Adrenal gland (tissue), 12 donors: ENCODE measurements around the gene DUSP1. TPM values are rescaled to one million over a fixed set of nuclear protein-coding genes. Genes with fewer than 3 reads are reported as not detected.

Experiments used
- DNase-seq, 7 donors: peaks; one replicate each; pipeline ENCODE4 v3.0.0-alpha.2; 2019 to 2020
- H3K27ac ChIP-seq, 5 donors: fragments of 200-600 bp; sonication (generic) in 4 of 5; 1 replicate in 3 of 5; 2 replicates in 2 of 5; pipeline versions ENCODE4 v1.5.1 to v1.8.0; 2016 to 2020; ENCODE audit warnings: mild to moderate bottlenecking in 1 of 5
- H3K27me3 ChIP-seq: fragments of 200-600 bp; 2 replicates; pipeline ENCODE4 v1.8.0; 2021
- H3K36me3 ChIP-seq, 2 donors: fragments of 200-600 bp; replicated peaks in 1 of 2; 1 replicate in 1 of 2; 2 replicates in 1 of 2; pipeline versions ENCODE4 v1.5.1 to v1.8.0; 2018 to 2022
- H3K4me1 ChIP-seq, 2 donors: fragments of 200-600 bp; replicated peaks in 1 of 2; 1 replicate in 1 of 2; 2 replicates in 1 of 2; pipeline versions ENCODE4 v1.5.1 to v1.8.0; 2018 to 2021
- H3K4me3 ChIP-seq, 4 donors: fragments of 200-600 bp; sonication (generic) in 3 of 4; one replicate each; pipeline ENCODE4 v1.5.1; 2016 to 2018
- H3K9me3 ChIP-seq, 3 donors: fragments of 200-600 bp; sonication (generic) in 1 of 3; replicated peaks in 1 of 3; 1 replicate in 2 of 3; 2 replicates in 1 of 3; pipeline versions ENCODE4 v1.5.1 to v1.8.0; 2016 to 2021
- POLR2A ChIP-seq, 2 donors: fragments of 450-650 bp; IDR thresholded peaks; one replicate each; pipeline ENCODE4 v1.6.1; 2017; ENCODE audit warnings: antibody characterized with exemption in 2 of 2, mild to moderate bottlenecking in 2 of 2, moderate library complexity in 1 of 2
- WGBS, 4 donors: extraction: QIAGEN DNeasy Blood & Tissue Kit in 2 of 4; methylation state at CpG; one replicate each; pipeline versions ENCODE4 v1.1.5 to v1.1.7; 2013 to 2017; 5-methylcytosine and 5-hydroxymethylcytosine counted together
- intact Hi-C, 2 donors: fragments of 100-400 bp; cut with DNase I; formaldehyde crosslinking; loops; one replicate each; pipeline versions ENCODE4 v1.14.1 to v1.15.0; 2022 to 2023
- polyA plus RNA-seq, 3 donors: library from polyadenylated mRNA; stranded (reverse); fragments of 200-250 nt in 2 of 3; fragments of 350-450 nt in 1 of 3; fragmentation: Illumina TruSeq in 1 of 3; extraction: RNeasy Lipid Tissue Mini Kit (QIAGEN cat#74804) in 1 of 3; gene quantifications; one replicate each; pipeline ENCODE4 v1.2.3, GENCODE V29; 2013 to 2014
- total RNA-seq, 9 donors: library from RNA; depleted of rRNA in 4 of 9; stranded (reverse); fragments of >200 nt in 4 of 9; fragments of 120-200 nt in 1 of 9; fragmentation: NEBNext Ultra II Directional in 1 of 9; extraction: Animal tissue kit (Norgen Biotek cat#: 25700) in 1 of 9; gene quantifications; one replicate each; pipeline versions ENCODE4 v1.1.0 to v1.2.4, GENCODE V29; 2013 to 2023
- TF ChIP-seq, protein P1 (sequence below), 6 experiments: fragments of 450-650 bp in 4 of 6; fragments of 200-600 bp in 2 of 6; sonication (generic) in 1 of 6; IDR thresholded peaks; 1 replicate in 5 of 6; 2 replicates in 1 of 6; pipeline versions ENCODE4 v1.5.1 to v1.8.0; 2016 to 2021; ENCODE audit warnings: antibody characterized with exemption in 6 of 6, mild to moderate bottlenecking in 2 of 6, moderate library complexity in 1 of 6
- donor health status: healthy with polysubstance abuse.
- donor health status: Bipolar disorder and iron deficiency.
- donor health status: DM: yes; HTN: yes; CAD: no.
- donor health status: DM: no; HTN: no; CAD: no.
- donor health status: DM: no; HTN: no; CAD: no.
- donor health status: DM: yes; HTN: yes; CAD: no.

Gene DUSP1
- total and polyA plus RNA-seq, 12 donors, result 59.5 to 603 (median 260) TPM

DNA sequence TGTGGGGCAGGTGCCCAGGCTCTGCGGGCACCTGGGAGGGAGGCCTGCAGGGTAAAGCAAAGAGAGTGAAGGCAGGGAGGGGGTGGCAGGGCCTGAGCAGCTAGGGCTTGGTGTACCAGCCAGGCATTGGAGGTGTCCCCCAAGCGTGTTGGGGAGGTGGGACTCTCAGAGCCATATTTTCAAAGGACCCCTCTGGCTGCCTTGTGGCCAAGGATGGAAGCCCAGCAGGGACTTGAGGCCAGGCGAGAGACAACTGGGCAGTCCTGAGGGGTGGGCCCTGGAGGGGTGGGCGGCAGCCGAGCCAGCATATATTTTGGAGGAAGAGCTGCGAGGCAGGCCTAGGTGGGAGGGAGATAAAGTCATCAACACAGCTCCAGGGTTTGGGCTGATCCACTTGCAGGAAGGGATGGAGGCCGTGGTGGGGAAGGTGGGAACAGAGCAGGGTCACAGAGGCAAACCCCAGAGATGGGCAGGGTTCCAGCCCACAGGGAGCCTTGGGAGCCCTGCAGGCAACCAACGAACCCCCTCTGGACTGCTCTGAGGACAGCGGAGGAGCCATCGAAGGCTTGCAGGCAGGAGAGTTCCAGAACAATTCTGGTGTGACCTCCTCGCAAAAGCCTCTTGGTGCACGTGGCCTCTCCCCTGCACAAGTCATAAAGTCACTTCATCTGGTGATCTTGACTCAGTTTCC lies 35.7 kb downstream of the DUSP1 start:
- WGBS, 4 donors, result 89 to 95% (median 91%) methylated on average over 12 of the region's 12 CpGs
- peaks cover 0 to 22% of the 10 kb centered on the region in 2 donors for H3K4me1 ChIP-seq
- no peaks in the 10 kb centered on the region for H3K36me3 ChIP-seq
- no peaks in the 10 kb centered on the region for H3K27me3 ChIP-seq
- peak in 1 of 7 donors; percentile 14 for DNase-seq
- no peak for TF ChIP-seq POLR2A (IDR thresholded peaks at IDR 0.05)
- TF ChIP-seq, protein P1, sequence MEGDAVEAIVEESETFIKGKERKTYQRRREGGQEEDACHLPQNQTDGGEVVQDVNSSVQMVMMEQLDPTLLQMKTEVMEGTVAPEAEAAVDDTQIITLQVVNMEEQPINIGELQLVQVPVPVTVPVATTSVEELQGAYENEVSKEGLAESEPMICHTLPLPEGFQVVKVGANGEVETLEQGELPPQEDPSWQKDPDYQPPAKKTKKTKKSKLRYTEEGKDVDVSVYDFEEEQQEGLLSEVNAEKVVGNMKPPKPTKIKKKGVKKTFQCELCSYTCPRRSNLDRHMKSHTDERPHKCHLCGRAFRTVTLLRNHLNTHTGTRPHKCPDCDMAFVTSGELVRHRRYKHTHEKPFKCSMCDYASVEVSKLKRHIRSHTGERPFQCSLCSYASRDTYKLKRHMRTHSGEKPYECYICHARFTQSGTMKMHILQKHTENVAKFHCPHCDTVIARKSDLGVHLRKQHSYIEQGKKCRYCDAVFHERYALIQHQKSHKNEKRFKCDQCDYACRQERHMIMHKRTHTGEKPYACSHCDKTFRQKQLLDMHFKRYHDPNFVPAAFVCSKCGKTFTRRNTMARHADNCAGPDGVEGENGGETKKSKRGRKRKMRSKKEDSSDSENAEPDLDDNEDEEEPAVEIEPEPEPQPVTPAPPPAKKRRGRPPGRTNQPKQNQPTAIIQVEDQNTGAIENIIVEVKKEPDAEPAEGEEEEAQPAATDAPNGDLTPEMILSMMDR (IDR thresholded peaks at IDR 0.05), result no peak
- no peak overlapping the region for H3K4me3 ChIP-seq
- H3K27ac ChIP-seq, result peak overlapping the region in 1 of 5 donors; percentile 31
- no peaks in the 10 kb centered on the region for H3K9me3 ChIP-seq
- intact Hi-C loops, result no loop called here

DNA sequence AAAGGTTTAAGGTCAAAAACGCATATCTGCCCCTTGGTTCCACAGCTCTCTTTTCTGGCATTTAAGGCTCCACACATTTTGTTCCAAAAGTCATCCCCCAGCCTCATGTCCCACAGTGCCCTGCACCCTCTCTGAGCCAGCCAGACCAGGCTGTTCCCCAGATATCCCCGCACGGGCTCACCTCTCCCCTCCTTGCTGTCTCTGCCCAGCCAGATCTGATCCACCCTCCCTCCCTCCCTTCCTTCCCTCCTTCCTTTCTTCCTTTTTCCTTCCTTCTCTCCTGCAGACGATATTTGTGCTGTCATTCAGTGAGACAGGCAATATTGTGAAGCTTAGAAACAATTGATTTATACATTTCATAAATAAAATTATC lies 37.0 kb downstream of the DUSP1 start:
- intact Hi-C loops, result no loop called here
- Histone ChIP-seq H3K9me3 (no peaks in the 10 kb centered on the region), H3K36me3 (no peaks in the 10 kb centered on the region), H3K4me1 (peaks cover 0 to 20% of the 10 kb centered on the region in 2 donors), H3K27me3 (no peaks in the 10 kb centered on the region), H3K27ac (peak overlapping the region in 4 of 5 donors; percentile 36 to 95 (median 82)), H3K4me3 (no peak overlapping the region)
- 51 to 59% (median 56%) methylated on average over 4 of the region's 4 CpGs for WGBS, 4 donors
- DNase-seq, result no peak
- TF ChIP-seq, protein P1 (IDR thresholded peaks at IDR 0.05), result no peak
- TF ChIP-seq POLR2A (IDR thresholded peaks at IDR 0.05), result no peak

DNA sequence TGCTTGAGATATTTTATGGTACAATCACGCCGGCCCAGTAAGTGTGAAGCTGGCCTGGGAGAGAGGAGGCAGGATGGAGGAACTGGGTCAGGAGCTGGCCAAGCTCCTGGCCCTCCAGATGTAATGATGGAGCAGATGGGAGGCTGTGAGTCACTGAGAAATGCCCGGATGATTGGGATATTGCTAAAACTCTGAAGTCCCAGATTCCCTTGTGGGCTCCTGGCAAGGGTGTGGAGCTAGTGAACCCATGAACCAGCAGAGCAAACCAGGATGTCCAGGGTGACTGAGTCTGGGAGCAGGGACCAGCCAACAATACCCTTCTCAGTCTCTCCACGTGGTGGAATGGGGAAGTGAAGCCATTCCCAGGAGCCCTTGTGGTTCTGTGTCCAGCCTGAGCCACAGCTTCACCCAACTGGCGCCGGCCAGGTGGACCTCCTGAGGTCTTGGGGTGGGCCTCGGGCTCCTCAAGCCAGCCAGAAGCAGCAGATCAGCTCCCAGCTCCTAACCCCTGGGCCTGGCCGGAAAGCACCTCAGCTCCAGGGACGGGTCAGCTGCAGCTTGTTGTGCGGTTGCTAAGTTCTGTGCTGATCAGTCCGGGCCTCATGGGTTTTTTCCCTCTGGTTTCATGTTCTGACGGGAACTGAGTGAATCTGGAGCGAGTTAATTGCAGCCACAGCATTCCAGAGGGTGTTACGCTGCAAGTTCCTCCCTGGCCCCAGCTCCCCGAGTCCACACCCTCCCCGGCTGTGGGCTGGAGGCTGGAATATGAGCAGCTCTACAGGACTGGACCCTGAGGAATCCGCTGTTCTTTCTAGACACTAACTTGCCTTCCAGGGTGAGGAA lies 37.6 kb downstream of the DUSP1 start:
- DNase-seq, result peak in 5 of 7 donors; percentile 53 to 73 (median 63)
- no peaks in the 10 kb centered on the region for H3K36me3 ChIP-seq
- 62 to 71% (median 66%) methylated on average over 5 to 17 of the region's 17 CpGs for WGBS, 4 donors
- no peaks in the 10 kb centered on the region for H3K9me3 ChIP-seq
- TF ChIP-seq POLR2A (IDR thresholded peaks at IDR 0.05), result no peak
- TF ChIP-seq, protein P1 (IDR thresholded peaks at IDR 0.05), result peak in 1 of 6 experiments; percentile 6
- H3K27ac ChIP-seq, result peak overlapping the region in 4 of 5 donors; percentile 36 to 95 (median 82)
- no peak overlapping the region for H3K4me3 ChIP-seq
- H3K27me3 ChIP-seq, result no peaks in the 10 kb centered on the region
- H3K4me1 ChIP-seq, result peaks cover 0 to 20% of the 10 kb centered on the region in 2 donors
- intact Hi-C loops, result no loop called here

GRCh38 chr5:172732201-172732865 lies 38.7 kb downstream of the DUSP1 start:
- H3K27me3 ChIP-seq, result no peaks in the 10 kb centered on the region
- peak overlapping the region in 3 of 5 donors; percentile 78 to 95 (median 87) for H3K27ac ChIP-seq
- H3K4me1 ChIP-seq, result peaks cover 0 to 20% of the 10 kb centered on the region in 2 donors
- H3K4me3 ChIP-seq, result no peak overlapping the region
- no peaks in the 10 kb centered on the region for H3K36me3 ChIP-seq
- WGBS, 4 donors, result 80 to 91% (median 87%) methylated on average over 12 to 14 of the region's 14 CpGs
- intact Hi-C loops, result no loop called here
- H3K9me3 ChIP-seq, result no peaks in the 10 kb centered on the region
- TF ChIP-seq, protein P1 (IDR thresholded peaks at IDR 0.05), result no peak
- TF ChIP-seq POLR2A (IDR thresholded peaks at IDR 0.05), result no peak
- peak in 1 of 7 donors; percentile 15 for DNase-seq
